ENCODE results near the gene DNAI7. TPM values are rescaled to one million over a fixed set of nuclear protein-coding genes. Genes with fewer than 3 reads are reported as not detected.

Gene DNAI7
- polyA plus RNA-seq, 3 donors = not detected

DNA sequence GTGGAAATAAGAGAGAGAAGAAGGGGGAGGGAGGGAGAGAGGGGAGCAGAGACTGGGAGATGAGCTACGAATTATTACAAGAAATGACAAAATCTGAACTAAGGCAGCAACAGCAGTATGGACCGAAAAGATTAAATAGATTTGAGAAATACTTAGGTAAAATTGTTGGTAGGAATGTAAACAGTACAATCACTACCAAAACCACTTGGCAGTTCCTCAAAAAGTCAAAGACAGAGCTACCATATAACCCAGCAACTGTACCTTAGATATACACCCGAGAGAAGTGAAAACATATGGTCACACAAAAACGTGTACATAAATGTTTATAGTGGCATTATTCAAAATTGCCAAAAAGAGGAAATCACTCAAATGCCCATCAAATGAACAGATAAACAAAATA, 41.7 kb upstream of the DNAI7 start:
- Mint-ChIP-seq H3K36me3 (peaks cover 52 to 66% of the 10 kb centered on the region in 2 donors), H3K4me3 (no peak overlapping the region), H3K9me3 (no peaks in the 10 kb centered on the region), H3K27me3 (ENCODE audit: low read depth in 3 of 3) (no peaks in the 10 kb centered on the region), H3K4me1 (no peaks in the 10 kb centered on the region), H3K27ac (peak overlapping the region in 2 of 7 donors; percentile 38 to 76)
- DNase-seq = no peak
- peaks cover 55% of the 10 kb centered on the region for H3K79me2 ChIP-seq (ENCODE audit: insufficient read depth, low read length)
- WGBS (ENCODE audit: insufficient coverage) = 100% methylated on average over 1 of the region's 4 CpGs
- peaks cover 34 to 82% of the 10 kb centered on the region in 2 donors for H3K36me3 ChIP-seq (replicated peaks in 1 of 2; ENCODE audit: control insufficient read depth in 1 of 2, insufficient read depth in 2 of 2, low read length in 2 of 2)
- TF ChIP-seq, protein P1, sequence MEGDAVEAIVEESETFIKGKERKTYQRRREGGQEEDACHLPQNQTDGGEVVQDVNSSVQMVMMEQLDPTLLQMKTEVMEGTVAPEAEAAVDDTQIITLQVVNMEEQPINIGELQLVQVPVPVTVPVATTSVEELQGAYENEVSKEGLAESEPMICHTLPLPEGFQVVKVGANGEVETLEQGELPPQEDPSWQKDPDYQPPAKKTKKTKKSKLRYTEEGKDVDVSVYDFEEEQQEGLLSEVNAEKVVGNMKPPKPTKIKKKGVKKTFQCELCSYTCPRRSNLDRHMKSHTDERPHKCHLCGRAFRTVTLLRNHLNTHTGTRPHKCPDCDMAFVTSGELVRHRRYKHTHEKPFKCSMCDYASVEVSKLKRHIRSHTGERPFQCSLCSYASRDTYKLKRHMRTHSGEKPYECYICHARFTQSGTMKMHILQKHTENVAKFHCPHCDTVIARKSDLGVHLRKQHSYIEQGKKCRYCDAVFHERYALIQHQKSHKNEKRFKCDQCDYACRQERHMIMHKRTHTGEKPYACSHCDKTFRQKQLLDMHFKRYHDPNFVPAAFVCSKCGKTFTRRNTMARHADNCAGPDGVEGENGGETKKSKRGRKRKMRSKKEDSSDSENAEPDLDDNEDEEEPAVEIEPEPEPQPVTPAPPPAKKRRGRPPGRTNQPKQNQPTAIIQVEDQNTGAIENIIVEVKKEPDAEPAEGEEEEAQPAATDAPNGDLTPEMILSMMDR (IDR thresholded peaks at IDR 0.05) = no peak
- intact Hi-C loops (cut with micrococcal nuclease) = no loop called here
- no peaks in the 10 kb centered on the region for H3K4me1 ChIP-seq (ENCODE audit: control insufficient read depth in 1 of 2, insufficient read depth in 2 of 2, low read length in 2 of 2)
- H3K9me3 ChIP-seq (replicated peaks in 1 of 2; ENCODE audit: control insufficient read depth in 1 of 2, insufficient read depth in 1 of 2, low read length in 2 of 2) = no peaks in the 10 kb centered on the region
- no peak overlapping the region for H3K4me3 ChIP-seq (replicated peaks in 1 of 3; ENCODE audit: low read depth in 2 of 3, low read length in 3 of 3)
- H3K27me3 ChIP-seq (ENCODE audit: control insufficient read depth in 2 of 2, insufficient read depth in 2 of 2, low read length in 2 of 2) = no peaks in the 10 kb centered on the region
- H3K27ac ChIP-seq (ENCODE audit: low read depth in 1 of 2, low read length in 2 of 2) = peak overlapping the region in 1 of 2 donors; percentile 12
- H3K9ac ChIP-seq (ENCODE audit: insufficient read depth, low read length, poor library complexity, severe bottlenecking) = no peak overlapping the region
- no peak overlapping the region for H3K4me2 ChIP-seq (replicated peaks; ENCODE audit: extremely low read depth, low read length, poor library complexity, severe bottlenecking)
- peaks cover 86% of the 10 kb centered on the region for H4K20me1 ChIP-seq (ENCODE audit: insufficient read depth, low read length)
- H2AFZ ChIP-seq (ENCODE audit: insufficient read depth, low read depth, low read length, poor library complexity, severe bottlenecking) = no peak overlapping the region

DNA sequence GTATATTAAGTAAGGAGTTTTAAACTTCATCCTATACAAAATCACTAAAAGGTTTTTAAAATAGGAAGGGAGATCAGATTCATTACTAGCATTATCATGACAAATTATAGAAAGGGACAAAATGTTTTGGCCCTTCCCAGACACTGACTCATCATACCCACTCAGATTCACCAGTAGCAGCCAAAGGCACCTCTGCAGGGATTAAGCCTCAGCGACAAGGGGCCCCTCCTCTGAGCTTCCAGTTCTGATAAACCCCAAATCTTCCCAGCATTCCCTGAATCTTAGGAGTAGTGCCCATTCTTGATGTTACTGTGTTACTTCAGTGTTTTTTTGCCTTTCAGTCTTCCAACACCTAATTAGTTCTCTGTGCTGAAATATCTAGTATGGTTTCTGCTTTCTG, 41.2 kb upstream of the DNAI7 start:
- TF ChIP-seq, protein P1 (IDR thresholded peaks at IDR 0.05) = no peak

More for the DNA sequence above, 41.2 kb upstream of the DNAI7 start:
- no peak overlapping the region for H3K9ac ChIP-seq (ENCODE audit: insufficient read depth, low read length, poor library complexity, severe bottlenecking)
- H4K20me1 ChIP-seq (ENCODE audit: insufficient read depth, low read length) = peaks cover 90% of the 10 kb centered on the region
- DNase-seq = no peak
- no peak overlapping the region for H2AFZ ChIP-seq (ENCODE audit: insufficient read depth, low read depth, low read length, poor library complexity, severe bottlenecking)
- H3K27me3 ChIP-seq (ENCODE audit: control insufficient read depth in 2 of 2, insufficient read depth in 2 of 2, low read length in 2 of 2) = no peaks in the 10 kb centered on the region
- H3K36me3 Mint-ChIP-seq = peaks cover 52 to 70% of the 10 kb centered on the region in 2 donors
- H3K27ac ChIP-seq (ENCODE audit: low read depth in 1 of 2, low read length in 2 of 2) = peak overlapping the region in 1 of 2 donors; percentile 12
- intact Hi-C loops (cut with micrococcal nuclease) = no loop called here
- peaks cover 54% of the 10 kb centered on the region for H3K79me2 ChIP-seq (ENCODE audit: insufficient read depth, low read length)
- H3K9me3 Mint-ChIP-seq = no peaks in the 10 kb centered on the region
- H3K4me3 Mint-ChIP-seq = no peak overlapping the region
- no peaks in the 10 kb centered on the region for H3K9me3 ChIP-seq (replicated peaks in 1 of 2; ENCODE audit: control insufficient read depth in 1 of 2, insufficient read depth in 1 of 2, low read length in 2 of 2)
- H3K4me1 Mint-ChIP-seq = no peaks in the 10 kb centered on the region
- peaks cover 38 to 82% of the 10 kb centered on the region in 2 donors for H3K36me3 ChIP-seq (replicated peaks in 1 of 2; ENCODE audit: control insufficient read depth in 1 of 2, insufficient read depth in 2 of 2, low read length in 2 of 2)
- H3K27ac Mint-ChIP-seq = peak overlapping the region in 2 of 7 donors; percentile 31 to 33
- no peak overlapping the region for H3K4me3 ChIP-seq (replicated peaks in 1 of 3; ENCODE audit: low read depth in 2 of 3, low read length in 3 of 3)
- H3K4me1 ChIP-seq (ENCODE audit: control insufficient read depth in 1 of 2, insufficient read depth in 2 of 2, low read length in 2 of 2) = no peaks in the 10 kb centered on the region
- WGBS (ENCODE audit: insufficient coverage) = no CpG with 5 or more reads among the region's 1 CpG
- no peak overlapping the region for H3K4me2 ChIP-seq (replicated peaks; ENCODE audit: extremely low read depth, low read length, poor library complexity, severe bottlenecking)
- H3K27me3 Mint-ChIP-seq (ENCODE audit: low read depth in 3 of 3) = no peaks in the 10 kb centered on the region

Measured in CD14-positive monocyte (primary cell).